COR-L47 (cell line): Measurements from ENCODE around the gene SPINT2.
"Not testable (repeated sequence)": the region's sequence is repeated elsewhere in the genome, so short reads cannot be mapped to it uniquely, and the experiment has no call there.

Experiments used
- DNase-seq: peaks from one replicate; lab custom pipeline; 2025; lab: John Stamatoyannopoulos, UW

Gene SPINT2

DNA sequence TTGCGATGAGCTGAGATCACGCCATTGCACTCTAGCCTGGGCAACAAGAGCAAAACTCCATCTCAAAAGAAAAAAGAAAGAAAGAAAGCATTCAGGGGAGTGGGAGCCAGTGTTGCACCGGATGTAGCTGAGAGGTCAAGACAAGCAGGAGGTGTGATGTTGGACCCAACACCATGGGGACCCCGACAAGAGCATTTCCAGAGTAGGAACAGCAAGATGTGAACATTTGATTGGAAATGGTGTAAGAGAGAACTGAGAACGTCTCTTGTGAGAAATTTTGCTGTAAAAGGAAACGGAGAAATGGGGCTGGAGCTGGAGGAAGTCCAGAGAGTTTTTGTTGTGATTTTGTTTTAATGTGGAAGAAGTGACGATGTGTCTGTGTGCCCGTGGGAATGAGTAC is 24.6 kb upstream of the SPINT2 start:
- DNase-seq: no peak

DNA sequence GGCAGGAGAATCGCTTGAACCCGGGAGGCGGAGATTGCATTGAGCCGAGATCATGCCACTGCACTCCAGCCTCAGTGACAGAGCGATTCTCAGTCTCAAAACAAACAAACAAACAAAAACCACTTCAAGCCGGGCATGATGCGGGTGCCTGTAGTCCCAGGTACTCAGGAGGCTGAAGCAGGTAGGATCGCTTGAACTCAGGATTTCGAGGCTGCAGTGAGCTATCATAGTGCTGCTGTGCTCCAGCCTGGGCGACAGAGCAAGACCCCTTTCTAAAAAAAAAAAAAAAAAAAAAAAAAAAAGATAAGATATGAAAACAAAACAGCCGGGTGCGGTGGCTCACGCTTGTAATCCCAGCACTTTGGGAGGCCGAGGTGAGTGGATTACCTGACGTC is 21.1 kb upstream of the SPINT2 start:
- DNase-seq: no peak

DNA sequence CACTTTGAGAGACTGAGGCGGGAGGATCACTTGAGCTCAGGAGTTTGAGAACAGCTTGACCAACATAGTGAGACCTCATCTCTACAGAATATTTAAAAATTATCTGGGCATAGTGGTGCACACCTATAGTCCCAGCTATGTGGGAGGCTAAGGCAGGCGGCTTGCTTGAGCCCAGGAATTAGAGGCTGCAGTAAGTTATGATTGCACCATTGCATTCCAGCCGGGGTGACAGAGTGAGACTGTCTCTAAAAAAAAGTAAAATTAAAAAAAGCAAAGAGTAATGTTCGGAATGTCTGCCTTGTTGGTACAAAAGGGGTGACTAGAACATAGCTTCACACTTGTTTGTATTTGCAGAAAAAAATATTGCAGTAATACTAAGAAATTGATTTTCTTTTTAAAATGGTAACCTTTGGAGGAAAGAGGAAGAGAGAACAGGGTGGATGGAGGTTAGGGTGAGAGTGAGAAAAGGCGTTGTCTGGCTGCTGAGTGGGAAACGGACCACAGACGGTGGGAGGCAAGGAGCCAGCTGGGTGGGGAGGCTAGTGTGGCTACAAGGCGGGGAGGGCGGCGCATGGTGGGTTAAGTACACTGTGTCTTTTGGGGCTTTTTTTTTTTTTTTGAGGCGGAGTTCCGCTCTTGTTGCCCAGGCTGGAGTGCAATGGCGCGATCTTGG is 18.4 kb upstream of the SPINT2 start:
- no peak for DNase-seq

DNA sequence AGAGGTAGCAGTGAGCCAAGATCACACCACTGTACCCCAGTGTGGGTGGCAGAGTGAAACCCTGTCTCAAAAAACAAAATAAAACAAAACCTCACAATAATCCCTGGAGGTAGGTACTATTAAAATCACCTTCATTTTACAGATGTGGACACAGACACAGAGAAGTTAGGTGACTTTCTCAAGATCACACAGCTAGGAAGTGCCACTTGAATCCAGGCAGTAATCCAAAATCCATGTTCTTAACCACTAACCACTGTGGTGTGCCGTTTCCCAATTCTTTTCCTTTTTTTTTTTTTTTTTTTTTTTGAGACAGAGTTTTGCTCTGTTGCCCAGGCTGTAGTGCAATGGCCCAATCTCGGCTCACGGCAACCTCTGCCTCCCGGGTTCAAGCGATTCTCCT is 17.2 kb upstream of the SPINT2 start:
- DNase-seq: no peak

DNA sequence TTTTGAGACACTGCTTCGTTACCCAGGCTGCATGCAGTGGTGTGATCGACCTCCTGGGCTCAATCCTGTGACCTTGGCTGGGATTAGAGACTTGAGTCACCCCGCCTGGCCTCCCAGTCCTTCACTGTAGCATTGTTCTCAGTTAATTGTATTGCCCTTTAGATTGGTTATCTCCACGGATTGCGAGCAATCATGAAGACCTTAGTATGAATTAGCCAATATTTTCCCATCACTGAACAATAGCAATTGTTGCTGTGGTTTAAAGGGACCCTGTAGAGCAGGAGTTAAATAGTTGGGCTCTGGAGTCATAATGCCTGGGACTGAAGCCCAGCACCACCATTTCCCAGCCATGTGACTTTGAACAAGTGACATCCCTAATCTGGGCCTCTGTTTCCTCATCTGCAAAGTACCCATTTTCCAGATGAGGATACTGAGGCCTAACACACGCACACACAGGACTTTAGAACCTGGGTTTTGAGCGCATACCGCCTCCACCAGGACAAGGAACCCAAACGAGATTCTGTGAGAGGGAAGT is 16.6 kb upstream of the SPINT2 start:
- DNase-seq: no peak

DNA sequence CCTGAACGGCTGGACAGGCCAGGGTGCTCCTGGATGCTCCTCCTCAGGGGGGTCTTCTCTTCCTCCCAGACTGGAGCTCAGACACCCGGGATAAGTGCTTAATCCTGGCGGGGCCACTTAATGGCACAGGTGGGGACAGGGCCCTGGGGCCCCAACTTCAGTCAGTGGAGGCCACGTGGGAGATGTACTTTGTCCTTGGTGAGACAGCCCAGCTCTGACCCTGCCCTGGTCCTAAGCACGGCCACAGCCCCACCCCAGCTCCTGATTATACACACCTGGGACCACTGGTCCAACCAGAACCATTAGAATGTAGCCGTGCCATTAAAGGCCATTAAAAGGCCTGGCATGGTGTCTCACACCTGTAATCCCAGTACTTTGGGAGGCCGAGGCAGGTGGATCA is 16.0 kb upstream of the SPINT2 start:
- no peak for DNase-seq

- no peak for DNase-seq
These were observed 13.9 kb upstream of the SPINT2 start for GRCh38 chr19:38250428-38250820.

- DNase-seq: no peak
These were observed 13.4 kb upstream of the SPINT2 start for GRCh38 chr19:38250821-38251563.

DNA sequence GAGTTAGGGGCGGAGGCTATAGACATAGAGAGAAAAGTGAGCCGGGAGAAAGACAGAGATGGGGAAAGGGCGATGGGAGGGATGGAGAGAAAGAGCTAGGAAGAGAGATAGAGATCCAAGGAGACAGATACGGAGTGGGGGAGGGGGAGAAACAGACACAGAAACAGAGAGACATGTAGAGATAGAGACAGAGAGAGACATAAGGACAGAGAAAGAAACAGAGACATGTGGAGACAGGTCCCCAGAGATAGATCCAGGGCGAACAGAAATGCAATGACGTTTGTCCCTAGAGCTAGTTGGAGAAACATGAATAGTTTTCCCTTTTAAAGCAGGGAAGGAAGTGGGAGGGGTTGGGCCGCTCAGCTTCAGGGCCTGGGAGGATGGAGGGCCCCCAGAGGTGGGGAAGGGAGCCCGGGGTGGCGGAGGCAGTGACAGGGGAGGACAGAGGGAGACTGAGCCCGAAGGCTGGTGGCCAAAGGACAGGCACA is 12.8 kb upstream of the SPINT2 start:
- DNase-seq: no peak

GRCh38 chr19:38252385-38252784 is 12.0 kb upstream of the SPINT2 start:
- no peak for DNase-seq

DNA sequence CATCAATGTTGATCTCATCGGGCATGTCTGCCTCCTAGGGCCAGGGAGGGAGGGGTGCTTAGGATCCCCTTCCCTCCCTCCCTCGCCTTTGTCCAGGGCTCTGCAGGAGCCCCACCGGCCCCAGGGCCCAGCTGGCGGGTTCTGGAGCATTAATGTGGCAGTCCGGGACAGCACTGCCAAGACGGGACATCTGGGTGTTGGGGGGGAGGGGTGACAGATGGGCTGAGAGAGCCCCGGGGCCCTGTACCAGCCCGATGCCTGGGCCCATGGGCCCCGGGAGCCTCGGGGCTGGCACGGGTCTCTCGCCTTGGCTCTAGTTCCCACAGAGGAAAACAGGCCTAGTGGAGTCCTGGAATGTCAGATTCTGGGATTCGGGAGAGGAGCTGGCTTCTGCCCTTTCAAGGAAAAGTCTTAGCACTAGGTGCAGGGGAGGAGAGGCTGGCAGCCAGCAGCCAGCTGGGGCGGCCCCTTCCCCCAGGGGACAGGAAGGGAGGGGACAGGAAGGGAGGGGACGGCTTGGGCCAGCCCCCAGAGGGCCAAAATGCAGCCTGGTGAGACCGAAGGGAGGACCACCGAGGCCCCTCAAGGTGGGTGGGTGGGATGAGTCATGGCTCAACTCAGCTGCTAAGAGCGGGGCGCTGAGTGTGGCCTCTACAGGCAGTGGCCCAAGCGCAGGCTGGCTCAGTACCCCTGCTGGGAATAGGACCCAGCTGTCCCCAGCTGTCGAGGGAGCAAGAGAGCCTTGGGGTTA is 11.3 kb upstream of the SPINT2 start:
- no peak for DNase-seq

DNA sequence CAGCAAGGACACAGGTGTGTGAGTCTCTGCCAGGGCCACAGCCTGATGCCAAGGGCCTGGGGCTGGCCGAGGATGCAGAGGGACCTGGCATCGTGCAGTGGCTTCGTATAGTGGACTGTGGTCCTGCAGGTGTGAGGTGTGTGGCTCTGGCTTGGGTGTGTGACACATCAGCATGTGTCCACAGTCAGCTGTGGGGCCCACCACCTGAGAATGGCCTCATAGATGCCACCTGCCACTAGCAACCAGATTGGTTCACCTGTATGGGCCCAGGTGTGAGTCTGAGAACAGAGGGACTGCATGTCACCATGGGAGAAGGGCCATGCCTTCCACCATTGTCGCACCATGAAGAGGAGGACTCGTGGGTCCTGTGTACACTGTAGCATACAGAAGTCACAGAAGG is 10.6 kb upstream of the SPINT2 start:
- DNase-seq: no peak

DNA sequence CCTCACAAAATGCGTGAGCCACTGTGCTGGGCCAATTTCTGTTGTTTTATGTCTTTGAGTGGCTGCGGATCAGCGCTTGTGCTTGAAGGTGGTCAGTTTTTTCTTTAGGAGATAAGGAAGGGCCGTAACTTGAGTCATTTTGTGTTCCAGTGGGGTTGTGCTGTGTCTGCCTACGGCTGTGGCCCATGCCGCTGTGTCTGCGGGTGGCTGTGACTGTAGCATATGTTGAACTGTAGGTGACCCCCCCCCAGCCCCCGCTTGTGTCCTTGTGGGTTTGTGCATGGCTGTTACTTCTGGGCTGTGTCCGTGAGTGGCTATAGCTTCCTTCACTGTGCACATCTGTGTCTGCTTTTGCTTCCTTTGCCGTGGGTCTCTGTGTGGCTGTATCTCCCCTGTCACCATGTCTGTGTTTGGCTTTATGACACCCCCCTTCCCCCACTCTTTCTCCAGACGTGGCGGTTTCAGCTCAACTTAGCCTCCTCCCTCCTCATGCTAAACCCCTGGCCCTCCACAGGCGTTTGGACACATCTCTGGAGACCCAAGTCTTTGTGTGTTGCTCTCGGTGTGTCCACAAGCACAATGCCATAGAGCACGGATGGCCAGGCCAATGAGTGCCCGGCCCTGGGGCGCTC is 8.9 kb upstream of the SPINT2 start:
- no peak for DNase-seq

GRCh38 chr19:38261942-38262341 is 2.4 kb upstream of the SPINT2 start:
- DNase-seq: not testable (repeated sequence)

GRCh38 chr19:38262585-38263268 is 1.6 kb upstream of the SPINT2 start:
- no peak for DNase-seq

DNA sequence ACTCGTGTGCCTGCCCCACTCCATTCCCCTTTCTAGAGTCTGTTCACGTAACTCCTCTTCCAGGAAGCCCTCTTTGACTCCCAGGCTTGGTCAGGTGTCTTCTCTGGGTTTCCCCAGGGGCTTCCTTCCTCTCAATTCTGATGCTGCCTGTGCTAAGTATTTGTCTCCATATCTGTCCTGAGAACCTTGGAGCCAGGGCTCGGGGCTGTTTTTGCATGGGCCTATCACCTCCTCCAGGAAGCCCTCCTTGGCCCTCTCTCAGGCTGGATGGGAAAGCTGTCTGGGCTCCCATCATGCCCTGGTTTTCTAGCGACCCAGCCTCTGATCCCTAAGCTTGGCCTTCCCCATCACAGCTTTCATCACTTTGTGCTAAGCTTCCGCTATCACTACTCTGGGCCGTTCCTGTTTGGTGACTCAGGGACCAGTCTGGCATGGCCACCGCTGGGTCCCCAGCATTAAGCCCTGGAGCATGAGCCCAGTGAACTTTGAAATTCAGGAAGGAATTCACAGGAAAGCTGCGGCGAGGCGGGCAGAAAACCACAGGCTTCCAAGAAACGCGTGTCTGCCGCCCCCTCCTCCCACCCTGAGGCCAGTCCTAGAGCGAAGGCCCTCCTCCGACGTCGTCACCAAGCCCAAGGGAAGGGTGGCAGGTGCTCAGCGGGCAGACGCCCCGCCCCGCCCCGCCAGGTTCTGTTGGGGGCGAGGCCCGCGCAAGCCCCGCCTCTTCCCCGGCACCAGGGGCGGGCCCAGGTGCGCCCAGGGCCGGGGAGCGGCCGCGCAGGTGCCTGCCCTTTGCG is 486 bp upstream of the SPINT2 start:
- peak; percentile 97 for DNase-seq

- DNase-seq: no peak
These were observed 964 bp downstream of the SPINT2 start for GRCh38 chr19:38265213-38265861.

DNA sequence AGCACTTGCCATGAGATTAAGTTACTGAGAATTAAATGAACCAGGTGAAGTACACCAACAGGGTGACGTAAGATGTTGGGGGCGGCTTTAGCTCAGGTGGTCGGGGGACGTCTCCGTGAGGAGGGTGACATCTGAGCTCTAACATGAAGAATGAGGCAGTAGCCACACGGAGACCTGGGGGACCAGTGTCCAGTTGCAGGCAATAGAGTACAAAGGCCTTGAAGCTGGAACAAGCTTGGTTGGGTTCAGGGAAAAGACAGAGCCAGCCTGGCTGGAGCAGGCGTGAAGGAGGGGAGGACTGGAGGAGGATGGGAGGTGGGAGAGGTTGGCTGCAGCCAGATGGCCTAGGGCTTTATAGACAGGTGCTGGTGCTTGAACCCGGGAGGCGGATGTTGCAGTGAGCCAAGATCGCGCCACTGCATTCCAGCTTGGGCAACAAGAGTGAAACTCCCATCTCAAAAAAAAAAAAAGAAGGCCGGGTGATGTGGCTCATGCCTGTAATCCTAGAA is 1.6 kb downstream of the SPINT2 start:
- no peak for DNase-seq

DNA sequence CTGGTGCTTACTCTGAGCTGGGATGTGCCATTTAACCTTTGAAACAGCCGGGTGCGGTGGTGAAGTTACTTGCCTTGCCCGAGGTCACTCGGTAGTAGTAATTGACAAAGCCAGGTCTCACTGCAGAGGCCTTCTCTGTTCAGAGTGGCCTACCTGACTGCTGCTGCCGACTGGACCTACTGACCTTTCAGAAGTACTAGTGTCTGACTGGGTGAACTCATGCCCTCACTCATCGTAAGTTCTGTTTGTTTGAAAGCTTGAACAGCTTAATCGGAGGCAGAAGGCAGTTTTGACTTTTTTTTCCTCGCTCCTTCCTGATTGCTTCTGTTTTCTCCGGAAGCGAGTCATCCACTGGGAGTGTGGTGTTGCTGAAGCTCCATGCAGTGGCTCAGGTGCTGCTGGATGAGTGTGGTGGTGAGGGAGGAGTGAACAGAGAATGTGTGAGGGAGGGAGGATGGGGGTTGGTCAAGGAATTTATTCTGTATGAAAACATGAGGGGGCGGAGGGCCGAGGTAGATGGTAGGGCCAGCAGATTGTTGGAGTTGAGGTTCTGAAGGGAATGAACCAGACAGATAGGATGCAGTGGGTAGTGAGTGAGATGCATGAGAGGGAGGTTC is 2.7 kb downstream of the SPINT2 start:
- DNase-seq: no peak
